ENCODE data around the gene XRN2. TPM values are rescaled to one million over a fixed set of nuclear protein-coding genes. Genes with fewer than 3 reads are reported as not detected.
A peak's percentile ranks its signal among the peaks of the same experiment; 100 is the strongest.
"Not testable (repeated sequence)": the region's sequence is repeated elsewhere in the genome, so short reads cannot be mapped to it uniquely, and the experiment has no call there.

Gene XRN2
- total and polyA plus RNA-seq, 7 experiments from 2014 or later: 51.7 to 83.2 (median 61.7) TPM

- Histone ChIP-seq H3K36me3 (ENCODE audit: control insufficient read depth in 2 of 3, insufficient read depth in 3 of 3, low read length in 3 of 3) (no peaks in the 10 kb centered on the region), H3K4me3 (ENCODE audit: low read length) (no peak overlapping the region), H3K27me3 (ENCODE audit: control insufficient read depth in 2 of 2, insufficient read depth in 2 of 2, low read length in 2 of 2) (peaks cover 0 to 7% of the 10 kb centered on the region in 2 donors), H3K9me3 (ENCODE audit: control insufficient read depth in 2 of 3, low read length in 3 of 3) (no peaks in the 10 kb centered on the region), H3K27ac (ENCODE audit: low read depth, low read length) (no peak overlapping the region), H3K4me1 (ENCODE audit: control insufficient read depth in 2 of 2, insufficient read depth in 2 of 2, low read length in 2 of 2) (peaks cover 0 to 6% of the 10 kb centered on the region in 2 donors)
- intact Hi-C loops (cut with micrococcal nuclease): no loop called here
- DNase-seq: no peak
- Mint-ChIP-seq H3K4me3 (no peak overlapping the region), H3K9me3 (peaks cover 8 to 36% (median 20%) of the 10 kb centered on the region in 11 donors), H3K4me1 (peaks cover 0 to 16% (median 0%) of the 10 kb centered on the region in 7 donors), H3K27ac (no peak overlapping the region), H3K27me3 (peaks cover 62 to 76% (median 68%) of the 10 kb centered on the region in 5 donors), H3K36me3 (peaks cover 0 to 7% (median 3%) of the 10 kb centered on the region in 5 donors)
- ChIA-PET POLR2A (no interaction called here), CTCF (no interaction called here)
- no peak for ATAC-seq
Measured at GRCh38 chr20:21411725-21412124, 108.6 kb downstream of the XRN2 start.

- POLR2A ChIA-PET; ATAC-seq; H3K27ac Mint-ChIP-seq; H3K9me3 ChIP-seq (ENCODE audit: control insufficient read depth in 2 of 3, low read length in 3 of 3); DNase-seq; H3K27ac ChIP-seq (ENCODE audit: low read depth, low read length); H3K4me1 ChIP-seq (ENCODE audit: control insufficient read depth in 2 of 2, insufficient read depth in 2 of 2, low read length in 2 of 2); H3K36me3 Mint-ChIP-seq; H3K36me3 ChIP-seq (ENCODE audit: control insufficient read depth in 2 of 3, insufficient read depth in 3 of 3, low read length in 3 of 3); CTCF ChIA-PET; intact Hi-C loops (cut with micrococcal nuclease); H3K27me3 ChIP-seq (ENCODE audit: control insufficient read depth in 2 of 2, insufficient read depth in 2 of 2, low read length in 2 of 2); H3K4me3 ChIP-seq (ENCODE audit: low read length): not testable (repeated sequence)
- Mint-ChIP-seq H3K27me3 (peaks cover 65 to 70% (median 68%) of the 10 kb centered on the region in 5 donors), H3K9me3 (peaks cover 8 to 45% (median 24%) of the 10 kb centered on the region in 11 donors), H3K4me3 (peak overlapping the region in 1 of 10 donors; percentile 18), H3K4me1 (peaks cover 0 to 16% (median 0%) of the 10 kb centered on the region in 7 donors)
Measured at GRCh38 chr20:21413996-21414395, 110.9 kb downstream of the XRN2 start.

- H3K4me3 Mint-ChIP-seq; H3K36me3 Mint-ChIP-seq; H3K27me3 ChIP-seq (ENCODE audit: control insufficient read depth in 2 of 2, insufficient read depth in 2 of 2, low read length in 2 of 2); intact Hi-C loops (cut with micrococcal nuclease); ATAC-seq; H3K27ac Mint-ChIP-seq; CTCF ChIA-PET; H3K27ac ChIP-seq (ENCODE audit: low read depth, low read length); POLR2A ChIA-PET; DNase-seq; H3K36me3 ChIP-seq (ENCODE audit: control insufficient read depth in 2 of 3, insufficient read depth in 3 of 3, low read length in 3 of 3); H3K4me1 ChIP-seq (ENCODE audit: control insufficient read depth in 2 of 2, insufficient read depth in 2 of 2, low read length in 2 of 2); H3K4me1 Mint-ChIP-seq; H3K9me3 ChIP-seq (ENCODE audit: control insufficient read depth in 2 of 3, low read length in 3 of 3); H3K4me3 ChIP-seq (ENCODE audit: low read length): not testable (repeated sequence)
- Mint-ChIP-seq H3K27me3 (peaks cover 32 to 63% (median 33%) of the 10 kb centered on the region in 5 donors), H3K9me3 (peaks cover 14 to 69% (median 40%) of the 10 kb centered on the region in 11 donors)
Measured at GRCh38 chr20:21419147-21419546, 116.0 kb downstream of the XRN2 start.

- DNase-seq (no peak), ATAC-seq (no peak)
- Histone ChIP-seq H3K36me3 (ENCODE audit: control insufficient read depth in 2 of 3, insufficient read depth in 3 of 3, low read length in 3 of 3) (no peaks in the 10 kb centered on the region), H3K27ac (ENCODE audit: low read depth, low read length) (no peak overlapping the region), H3K9me3 (ENCODE audit: control insufficient read depth in 2 of 3, low read length in 3 of 3) (peaks cover 0 to 24% (median 0%) of the 10 kb centered on the region in 3 experiments), H3K4me3 (ENCODE audit: low read length) (no peak overlapping the region), H3K4me1 (ENCODE audit: control insufficient read depth in 2 of 2, insufficient read depth in 2 of 2, low read length in 2 of 2) (no peaks in the 10 kb centered on the region), H3K27me3 (ENCODE audit: control insufficient read depth in 2 of 2, insufficient read depth in 2 of 2, low read length in 2 of 2) (no peaks in the 10 kb centered on the region)
- Mint-ChIP-seq H3K9me3 (peaks cover 20 to 81% (median 54%) of the 10 kb centered on the region in 11 donors), H3K4me1 (no peaks in the 10 kb centered on the region), H3K36me3 (peaks cover 0 to 21% (median 5%) of the 10 kb centered on the region in 5 donors), H3K27me3 (peaks cover 10 to 40% (median 16%) of the 10 kb centered on the region in 5 donors), H3K27ac (no peak overlapping the region), H3K4me3 (no peak overlapping the region)
- POLR2A ChIA-PET: no interaction called here
- CTCF ChIA-PET: no interaction called here
- intact Hi-C loops (cut with micrococcal nuclease): no loop called here
Measured at GRCh38 chr20:21421601-21422236, 118.6 kb downstream of the XRN2 start.

GRCh38 chr20:21423712-21424111 is 120.6 kb downstream of the XRN2 start:
- POLR2A ChIA-PET; H3K4me1 Mint-ChIP-seq; intact Hi-C loops (cut with micrococcal nuclease); H3K4me3 Mint-ChIP-seq; H3K27me3 ChIP-seq (ENCODE audit: control insufficient read depth in 2 of 2, insufficient read depth in 2 of 2, low read length in 2 of 2); H3K27ac Mint-ChIP-seq; H3K4me1 ChIP-seq (ENCODE audit: control insufficient read depth in 2 of 2, insufficient read depth in 2 of 2, low read length in 2 of 2); H3K36me3 ChIP-seq (ENCODE audit: control insufficient read depth in 2 of 3, insufficient read depth in 3 of 3, low read length in 3 of 3); CTCF ChIA-PET; H3K4me3 ChIP-seq (ENCODE audit: low read length); DNase-seq; H3K27ac ChIP-seq (ENCODE audit: low read depth, low read length); ATAC-seq: not testable (repeated sequence)
- H3K9me3 ChIP-seq (ENCODE audit: control insufficient read depth in 2 of 3, low read length in 3 of 3): peaks cover 0 to 24% (median 0%) of the 10 kb centered on the region in 3 experiments
- Mint-ChIP-seq H3K27me3 (peaks cover 3 to 27% (median 7%) of the 10 kb centered on the region in 5 donors), H3K9me3 (peaks cover 20 to 80% (median 48%) of the 10 kb centered on the region in 11 donors), H3K36me3 (peaks cover 0 to 21% (median 5%) of the 10 kb centered on the region in 5 donors)

- intact Hi-C loops (cut with micrococcal nuclease): no loop called here
- Mint-ChIP-seq H3K27me3 (peaks cover 5 to 30% (median 15%) of the 10 kb centered on the region in 5 donors), H3K36me3 (peaks cover 0 to 21% (median 5%) of the 10 kb centered on the region in 5 donors), H3K9me3 (peaks cover 18 to 72% (median 46%) of the 10 kb centered on the region in 11 donors), H3K27ac (no peak overlapping the region), H3K4me3 (no peak overlapping the region), H3K4me1 (no peaks in the 10 kb centered on the region)
- no peak for DNase-seq
- H3K4me1 ChIP-seq (ENCODE audit: control insufficient read depth in 2 of 2, insufficient read depth in 2 of 2, low read length in 2 of 2): no peaks in the 10 kb centered on the region
- H3K36me3 ChIP-seq (ENCODE audit: control insufficient read depth in 2 of 3, insufficient read depth in 3 of 3, low read length in 3 of 3): no peaks in the 10 kb centered on the region
- ChIA-PET POLR2A (no interaction called here), CTCF (no interaction called here)
- no peak overlapping the region for H3K4me3 ChIP-seq (ENCODE audit: low read length)
- no peak overlapping the region for H3K27ac ChIP-seq (ENCODE audit: low read depth, low read length)
- no peak for ATAC-seq
- H3K27me3 ChIP-seq (ENCODE audit: control insufficient read depth in 2 of 2, insufficient read depth in 2 of 2, low read length in 2 of 2): no peaks in the 10 kb centered on the region
- H3K9me3 ChIP-seq (ENCODE audit: control insufficient read depth in 2 of 3, low read length in 3 of 3): peaks cover 0 to 24% (median 0%) of the 10 kb centered on the region in 3 experiments
Measured at GRCh38 chr20:21424846-21425245, 121.7 kb downstream of the XRN2 start.

- H3K4me3 ChIP-seq (ENCODE audit: low read length): no peak overlapping the region
- H3K36me3 Mint-ChIP-seq: peaks cover 0 to 8% (median 0%) of the 10 kb centered on the region in 5 donors
- H3K4me1 Mint-ChIP-seq: no peaks in the 10 kb centered on the region
- H3K4me1 ChIP-seq (ENCODE audit: control insufficient read depth in 2 of 2, insufficient read depth in 2 of 2, low read length in 2 of 2): no peaks in the 10 kb centered on the region
- CTCF ChIA-PET: no interaction called here
- ATAC-seq (no peak), DNase-seq (no peak)
- H3K9me3 Mint-ChIP-seq: peaks cover 5 to 26% (median 15%) of the 10 kb centered on the region in 11 donors
- no peaks in the 10 kb centered on the region for H3K27me3 ChIP-seq (ENCODE audit: control insufficient read depth in 2 of 2, insufficient read depth in 2 of 2, low read length in 2 of 2)
- POLR2A ChIA-PET: no interaction called here
- intact Hi-C loops (cut with micrococcal nuclease): no loop called here
- H3K9me3 ChIP-seq (ENCODE audit: control insufficient read depth in 2 of 3, low read length in 3 of 3): peaks cover 0 to 8% (median 0%) of the 10 kb centered on the region in 3 experiments
- no peaks in the 10 kb centered on the region for H3K36me3 ChIP-seq (ENCODE audit: control insufficient read depth in 2 of 3, insufficient read depth in 3 of 3, low read length in 3 of 3)
- no peak overlapping the region for H3K4me3 Mint-ChIP-seq
- peaks cover 19 to 52% (median 31%) of the 10 kb centered on the region in 5 donors for H3K27me3 Mint-ChIP-seq
- no peak overlapping the region for H3K27ac Mint-ChIP-seq
- no peak overlapping the region for H3K27ac ChIP-seq (ENCODE audit: low read depth, low read length)
Measured at GRCh38 chr20:21430020-21430419, 126.9 kb downstream of the XRN2 start.
